ENCODE measurements around the gene RYR2. TPM values are rescaled to one million over a fixed set of nuclear protein-coding genes. Genes with fewer than 3 reads are reported as not detected.

The RYR2 gene
- total RNA-seq, 2 donors from 2014 or later, result 0.15 to 0.26 TPM

DNA sequence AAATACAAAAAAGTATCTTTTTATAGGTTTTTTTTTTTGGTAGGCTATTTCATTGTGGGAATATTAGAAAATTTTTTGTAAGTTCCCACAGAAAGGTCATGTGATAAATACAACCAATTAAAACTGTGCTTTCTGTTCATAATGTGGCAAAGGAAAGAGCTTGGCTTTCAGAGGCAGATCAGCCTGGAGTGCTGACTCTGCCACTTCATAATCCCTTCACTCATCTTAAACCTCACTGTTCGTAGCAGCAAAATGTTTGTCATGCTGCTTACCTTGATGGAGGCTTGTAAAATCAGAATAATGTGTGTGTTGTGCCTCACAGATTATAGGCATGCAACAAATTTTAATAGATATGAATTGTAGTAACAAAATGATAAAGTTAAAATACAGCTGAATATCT, 671.9 kb downstream of the RYR2 start:
- Mint-ChIP-seq H3K9me3 (peaks cover 4% of the 10 kb centered on the region), H3K36me3 (ENCODE audit: low read depth) (no peaks in the 10 kb centered on the region), H3K27me3 (no peaks in the 10 kb centered on the region), H3K4me3 (no peak overlapping the region), H3K4me1 (no peaks in the 10 kb centered on the region), H3K27ac (no peak overlapping the region)
- ATAC-seq (replicated peaks), result no peak

DNA sequence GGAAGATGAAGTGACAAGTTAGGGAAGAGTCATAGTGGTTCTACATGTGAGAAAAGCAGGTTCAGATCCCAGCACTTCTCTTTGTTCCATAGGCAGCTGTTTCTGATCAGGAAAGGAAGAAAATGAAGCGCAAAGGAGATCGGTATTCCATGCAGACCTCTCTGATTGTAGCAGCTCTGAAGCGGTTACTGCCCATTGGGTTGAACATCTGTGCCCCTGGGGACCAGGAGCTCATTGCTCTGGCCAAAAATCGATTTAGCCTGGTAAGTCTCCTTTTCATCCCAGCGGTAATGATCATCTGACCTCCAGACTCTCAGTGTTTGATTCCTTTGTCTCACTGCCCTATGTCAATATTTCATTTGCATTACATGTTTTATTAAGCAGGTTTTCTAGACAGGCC, 675.1 kb downstream of the RYR2 start:
- H3K9me3 Mint-ChIP-seq, result peaks cover 4% of the 10 kb centered on the region
- no peak for ATAC-seq (replicated peaks)
- H3K4me1 Mint-ChIP-seq, result no peaks in the 10 kb centered on the region
- H3K27ac Mint-ChIP-seq, result no peak overlapping the region
- no peaks in the 10 kb centered on the region for H3K36me3 Mint-ChIP-seq (ENCODE audit: low read depth)
- H3K27me3 Mint-ChIP-seq, result no peaks in the 10 kb centered on the region
- no peak overlapping the region for H3K4me3 Mint-ChIP-seq

DNA sequence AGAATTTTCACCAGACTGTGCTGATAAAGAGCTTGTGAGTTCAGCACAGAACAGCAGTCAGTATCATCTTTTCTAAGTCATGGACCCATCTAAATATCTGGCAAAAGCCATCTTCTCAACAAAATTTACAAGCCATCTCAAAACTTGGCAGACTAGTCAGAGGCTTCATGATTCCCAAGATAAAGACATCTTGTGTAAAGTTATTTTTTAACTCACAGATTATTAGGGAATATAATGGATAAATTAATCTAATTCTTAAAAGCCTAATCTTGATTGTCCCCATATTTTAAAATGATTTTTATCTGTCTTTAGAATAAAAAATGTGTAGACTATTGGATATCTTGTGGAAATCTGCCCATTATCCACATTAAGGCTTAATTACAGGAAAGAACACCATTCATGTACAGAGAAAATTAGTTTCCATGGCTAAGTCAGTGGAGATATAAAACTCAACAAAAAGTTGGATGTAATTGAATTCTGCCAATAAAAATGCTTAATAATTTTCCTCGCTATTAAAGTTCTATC, 688.9 kb downstream of the RYR2 start:
- no peaks in the 10 kb centered on the region for H3K36me3 Mint-ChIP-seq (ENCODE audit: low read depth)
- H3K9me3 Mint-ChIP-seq, result peaks cover 5% of the 10 kb centered on the region
- no peak overlapping the region for H3K4me3 Mint-ChIP-seq
- no peaks in the 10 kb centered on the region for H3K4me1 Mint-ChIP-seq
- H3K27me3 Mint-ChIP-seq, result no peaks in the 10 kb centered on the region
- no peak overlapping the region for H3K27ac Mint-ChIP-seq
- ATAC-seq (replicated peaks), result no peak

- no peak overlapping the region for H3K27ac Mint-ChIP-seq
- no peaks in the 10 kb centered on the region for H3K27me3 Mint-ChIP-seq
- no peak for ATAC-seq (replicated peaks)
- peaks cover 7% of the 10 kb centered on the region for H3K4me1 Mint-ChIP-seq
- H3K9me3 Mint-ChIP-seq, result peaks cover 9% of the 10 kb centered on the region
- no peak overlapping the region for H3K4me3 Mint-ChIP-seq
- no peaks in the 10 kb centered on the region for H3K36me3 Mint-ChIP-seq (ENCODE audit: low read depth)
Measured at GRCh38 chr1:237732657-237733056, 690.7 kb downstream of the RYR2 start.

GRCh38 chr1:237736372-237737029, 694.5 kb downstream of the RYR2 start:
- ATAC-seq (replicated peaks), result peak; percentile 64
- Mint-ChIP-seq H3K27me3 (no peaks in the 10 kb centered on the region), H3K27ac (peak overlapping the region; percentile 65), H3K9me3 (peaks cover 4% of the 10 kb centered on the region), H3K4me3 (peak overlapping the region; percentile 43), H3K36me3 (ENCODE audit: low read depth) (no peaks in the 10 kb centered on the region), H3K4me1 (peaks cover 7% of the 10 kb centered on the region)

DNA sequence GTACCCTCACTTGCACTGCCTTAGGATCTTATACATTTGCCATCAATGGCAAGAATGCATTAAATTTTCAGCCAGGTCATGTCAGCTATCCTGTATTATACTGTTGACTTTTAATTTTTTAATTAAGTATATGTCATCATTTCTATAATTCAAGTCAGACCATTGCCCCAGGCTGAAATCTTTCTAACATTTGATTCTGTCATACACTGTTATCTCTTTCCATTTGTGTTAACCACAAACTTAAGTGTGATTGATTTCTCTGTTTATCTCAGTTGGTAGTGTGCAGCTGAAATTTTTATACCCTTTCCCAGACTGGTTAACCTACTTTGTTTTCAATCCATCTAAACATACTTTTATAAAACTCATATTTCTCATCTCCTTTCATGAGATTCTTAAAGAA, 695.5 kb downstream of the RYR2 start:
- Mint-ChIP-seq H3K4me1 (peaks cover 7% of the 10 kb centered on the region), H3K4me3 (no peak overlapping the region), H3K27ac (no peak overlapping the region), H3K27me3 (no peaks in the 10 kb centered on the region), H3K36me3 (ENCODE audit: low read depth) (no peaks in the 10 kb centered on the region), H3K9me3 (peaks cover 4% of the 10 kb centered on the region)
- ATAC-seq (replicated peaks), result no peak

GRCh38 chr1:237737938-237738610, 696.1 kb downstream of the RYR2 start:
- ATAC-seq (replicated peaks), result no peak

DNA sequence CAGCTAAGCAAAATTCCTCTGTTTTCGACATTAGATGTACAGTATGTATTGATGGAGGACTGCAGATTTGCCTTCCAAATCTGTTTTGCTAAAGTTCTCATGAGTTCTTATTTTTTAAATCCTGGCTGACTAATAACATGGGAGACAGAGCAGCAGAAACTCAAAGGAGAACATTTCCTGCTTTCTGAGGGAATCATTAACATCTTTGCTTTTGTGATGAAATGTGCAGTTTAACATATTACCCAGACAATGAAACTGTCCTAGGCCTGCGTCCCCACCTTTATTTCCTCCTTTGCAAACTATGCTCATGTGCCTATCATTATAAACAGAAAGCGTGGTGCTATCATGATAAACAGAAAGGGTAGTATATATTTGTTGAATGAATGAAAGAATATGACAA, 698.9 kb downstream of the RYR2 start:
- H3K9me3 Mint-ChIP-seq, result peaks cover 4% of the 10 kb centered on the region
- H3K36me3 Mint-ChIP-seq (ENCODE audit: low read depth), result no peaks in the 10 kb centered on the region
- H3K4me1 Mint-ChIP-seq, result peaks cover 7% of the 10 kb centered on the region
- no peak overlapping the region for H3K27ac Mint-ChIP-seq
- H3K4me3 Mint-ChIP-seq, result no peak overlapping the region
- ATAC-seq (replicated peaks), result no peak
- no peaks in the 10 kb centered on the region for H3K27me3 Mint-ChIP-seq

More at GRCh38 chr1:237737938-237738610, 696.1 kb downstream of the RYR2 start:
- peaks cover 7% of the 10 kb centered on the region for H3K4me1 Mint-ChIP-seq
- no peak overlapping the region for H3K27ac Mint-ChIP-seq
- peaks cover 4% of the 10 kb centered on the region for H3K9me3 Mint-ChIP-seq
- H3K27me3 Mint-ChIP-seq, result no peaks in the 10 kb centered on the region
- no peaks in the 10 kb centered on the region for H3K36me3 Mint-ChIP-seq (ENCODE audit: low read depth)
- H3K4me3 Mint-ChIP-seq, result no peak overlapping the region

GRCh38 chr1:237745545-237745944, 703.6 kb downstream of the RYR2 start:
- H3K4me1 Mint-ChIP-seq, result no peaks in the 10 kb centered on the region
- H3K4me3 Mint-ChIP-seq, result no peak overlapping the region
- no peak overlapping the region for H3K27ac Mint-ChIP-seq
- no peaks in the 10 kb centered on the region for H3K9me3 Mint-ChIP-seq
- ATAC-seq (replicated peaks), result no peak
- H3K27me3 Mint-ChIP-seq, result no peaks in the 10 kb centered on the region
- H3K36me3 Mint-ChIP-seq (ENCODE audit: low read depth), result no peaks in the 10 kb centered on the region

DNA sequence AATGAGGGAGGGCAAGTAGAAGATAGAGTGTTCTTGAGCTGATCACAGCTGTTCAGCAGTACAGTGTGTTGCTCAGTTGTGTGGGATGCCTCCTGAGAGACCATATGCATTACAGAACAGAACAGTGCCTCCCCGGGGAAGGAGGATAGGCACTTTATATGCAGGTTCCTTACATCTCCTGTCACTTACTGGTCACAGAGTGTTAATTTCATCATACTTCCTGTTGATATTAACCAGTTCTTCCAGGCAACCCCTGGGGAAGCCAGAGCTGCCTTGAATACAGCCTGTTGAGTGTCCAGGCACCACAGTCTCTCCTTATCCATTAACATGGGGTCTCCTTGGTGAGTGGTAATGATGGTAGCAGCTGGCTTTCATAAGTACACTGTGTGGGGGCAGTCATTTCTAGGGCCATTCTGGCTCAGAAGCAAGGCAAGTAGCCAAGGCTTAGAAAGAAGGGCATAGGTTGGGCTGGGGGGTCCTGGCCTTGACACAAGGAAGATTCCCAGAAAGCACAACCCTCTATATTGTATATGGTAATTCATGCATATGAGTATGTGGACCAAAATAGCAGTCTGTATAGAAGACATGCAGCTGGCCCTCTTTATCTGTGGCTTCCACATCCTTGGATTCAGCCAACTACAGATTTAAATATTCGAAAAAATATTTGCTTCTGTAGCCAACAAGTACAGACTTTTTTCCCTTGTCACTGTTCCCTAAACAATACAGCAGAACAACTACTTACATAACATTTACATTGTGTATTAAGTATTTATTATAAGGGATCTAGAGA, 706.4 kb downstream of the RYR2 start:
- H3K4me1 Mint-ChIP-seq, result no peaks in the 10 kb centered on the region
- H3K27ac Mint-ChIP-seq, result no peak overlapping the region
- H3K27me3 Mint-ChIP-seq, result no peaks in the 10 kb centered on the region
- no peak for ATAC-seq (replicated peaks)
- no peak overlapping the region for H3K4me3 Mint-ChIP-seq
- no peaks in the 10 kb centered on the region for H3K9me3 Mint-ChIP-seq
- no peaks in the 10 kb centered on the region for H3K36me3 Mint-ChIP-seq (ENCODE audit: low read depth)

DNA sequence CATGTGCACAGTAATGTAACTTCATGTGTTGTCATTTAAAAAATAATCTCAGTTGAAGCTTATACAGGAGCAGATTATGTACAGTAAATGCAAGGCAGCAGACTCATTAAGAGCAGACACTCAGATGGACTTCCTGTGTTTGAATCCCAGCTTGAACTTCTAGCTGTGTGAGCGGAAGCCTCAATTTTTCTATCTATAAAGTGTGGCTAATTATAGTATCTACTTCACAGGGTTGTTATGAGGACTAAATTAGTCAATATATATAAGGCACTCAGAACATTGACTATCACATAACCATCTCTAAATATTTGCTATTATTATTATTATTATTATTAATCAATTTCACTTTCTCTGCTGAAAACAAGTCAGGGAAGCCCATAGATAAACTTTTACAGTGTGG, 707.1 kb downstream of the RYR2 start:
- ATAC-seq (replicated peaks), result no peak

GRCh38 chr1:237751090-237751489, 709.1 kb downstream of the RYR2 start:
- ATAC-seq (replicated peaks), result no peak
- Mint-ChIP-seq H3K4me3 (no peak overlapping the region), H3K27ac (no peak overlapping the region), H3K36me3 (ENCODE audit: low read depth) (no peaks in the 10 kb centered on the region), H3K4me1 (no peaks in the 10 kb centered on the region), H3K9me3 (no peaks in the 10 kb centered on the region), H3K27me3 (no peaks in the 10 kb centered on the region)

More for the DNA sequence above, 707.1 kb downstream of the RYR2 start:
- H3K4me3 Mint-ChIP-seq, result no peak overlapping the region
- H3K9me3 Mint-ChIP-seq, result no peaks in the 10 kb centered on the region
- no peaks in the 10 kb centered on the region for H3K27me3 Mint-ChIP-seq
- H3K4me1 Mint-ChIP-seq, result no peaks in the 10 kb centered on the region
- no peak overlapping the region for H3K27ac Mint-ChIP-seq
- no peaks in the 10 kb centered on the region for H3K36me3 Mint-ChIP-seq (ENCODE audit: low read depth)

DNA sequence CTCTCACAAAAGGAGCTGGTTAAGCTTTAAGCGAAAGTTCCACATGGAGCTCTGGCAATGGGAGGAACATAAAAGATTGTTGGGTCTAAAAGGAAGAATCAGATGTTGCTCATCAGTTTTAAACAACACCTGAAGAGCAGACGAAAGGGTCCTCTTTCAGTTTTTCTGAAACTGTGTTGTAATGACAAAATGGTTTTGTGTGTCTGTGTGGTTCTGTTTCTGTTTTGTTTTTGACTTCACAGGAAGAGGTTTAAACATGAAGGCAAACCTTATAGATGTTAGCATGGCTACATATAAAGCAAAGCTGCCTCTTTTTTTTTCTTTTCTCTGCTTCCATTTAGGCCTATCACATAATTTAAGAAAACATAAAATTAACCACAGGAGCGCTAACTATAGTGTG, 712.6 kb downstream of the RYR2 start:
- Mint-ChIP-seq H3K4me3 (no peak overlapping the region), H3K36me3 (ENCODE audit: low read depth) (no peaks in the 10 kb centered on the region), H3K4me1 (no peaks in the 10 kb centered on the region), H3K27ac (no peak overlapping the region), H3K9me3 (no peaks in the 10 kb centered on the region), H3K27me3 (no peaks in the 10 kb centered on the region)
- ATAC-seq (replicated peaks), result no peak

- no peak for ATAC-seq (replicated peaks)
- H3K4me3 Mint-ChIP-seq, result no peak overlapping the region
- H3K27me3 Mint-ChIP-seq, result no peaks in the 10 kb centered on the region
- H3K27ac Mint-ChIP-seq, result no peak overlapping the region
- H3K4me1 Mint-ChIP-seq, result no peaks in the 10 kb centered on the region
- no peaks in the 10 kb centered on the region for H3K9me3 Mint-ChIP-seq
- H3K36me3 Mint-ChIP-seq (ENCODE audit: low read depth), result no peaks in the 10 kb centered on the region
Measured at GRCh38 chr1:237756304-237756967, 714.5 kb downstream of the RYR2 start.
